GM18951 (cell line): ENCODE measurements around the gene NAT8L.

Experiments
- POLR2A ChIP-seq: IDR thresholded peaks from 4 replicates; pipeline ENCODE4 v1.6.1; 2011; ENCODE audit warnings: mild to moderate bottlenecking; ENCODE audit not compliant: insufficient read length, insufficient read depth; ENCODE audit errors: extremely low read depth
- in situ Hi-C: fragments of 300-500 bp; cut with MboI; formaldehyde crosslinking; loops from one replicate; pipeline ENCODE4 v1.12.0; 2022; ENCODE audit warnings: low sequenced_read_pairs, mixed read lengths, inconsistent platforms; ENCODE audit not compliant: unreplicated experiment

NAT8L gene

GRCh38 chr4:2089222-2089621 lies 30.1 kb downstream of the NAT8L start:
- TF ChIP-seq POLR2A, result no peak
- in situ Hi-C loops, result no loop called here

DNA sequence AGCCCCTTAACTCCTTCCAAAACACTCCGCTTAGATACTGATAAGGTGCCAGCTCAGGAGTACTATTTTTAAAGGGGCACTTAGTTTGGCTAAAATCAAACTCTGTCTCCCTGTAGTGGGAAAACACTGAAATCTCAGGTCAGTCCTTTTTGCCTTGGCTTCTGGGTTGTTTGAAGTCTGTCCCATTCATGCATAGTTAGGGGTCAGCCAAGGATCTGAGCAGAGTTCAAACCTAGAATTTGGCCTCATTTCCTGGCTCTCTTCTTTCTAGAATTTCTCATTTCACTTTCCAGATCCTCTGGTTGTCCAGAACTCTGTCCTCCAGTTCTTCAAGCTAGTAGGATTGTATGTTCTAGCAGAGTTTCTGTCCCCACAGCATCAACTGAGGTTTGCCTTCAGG lies 31.5 kb downstream of the NAT8L start:
- in situ Hi-C loops, result no loop called here
- no peak for TF ChIP-seq POLR2A

- in situ Hi-C loops, result no loop called here
- no peak for TF ChIP-seq POLR2A
Observed at GRCh38 chr4:2091990-2092668, 33.0 kb downstream of the NAT8L start.

DNA sequence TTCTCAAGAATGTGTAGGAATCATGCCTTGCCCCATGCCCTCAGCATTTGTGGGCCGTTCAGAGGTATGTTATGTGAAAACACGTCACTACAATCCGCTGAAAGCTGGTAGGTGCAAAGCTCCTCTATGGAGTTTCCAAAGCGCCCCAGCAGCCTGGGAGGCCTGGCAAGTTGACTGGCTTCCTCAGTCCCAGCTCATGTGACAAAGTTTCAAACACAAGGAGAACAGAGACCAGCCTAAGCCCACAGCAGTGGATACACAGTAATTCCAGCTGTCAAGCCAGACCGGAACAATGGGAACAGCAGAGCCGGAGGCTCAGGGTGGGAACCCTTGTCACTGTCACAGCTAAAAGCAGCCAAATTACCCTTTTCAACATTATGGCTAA lies 33.5 kb downstream of the NAT8L start:
- TF ChIP-seq POLR2A, result no peak
- in situ Hi-C loops, result no loop called here

DNA sequence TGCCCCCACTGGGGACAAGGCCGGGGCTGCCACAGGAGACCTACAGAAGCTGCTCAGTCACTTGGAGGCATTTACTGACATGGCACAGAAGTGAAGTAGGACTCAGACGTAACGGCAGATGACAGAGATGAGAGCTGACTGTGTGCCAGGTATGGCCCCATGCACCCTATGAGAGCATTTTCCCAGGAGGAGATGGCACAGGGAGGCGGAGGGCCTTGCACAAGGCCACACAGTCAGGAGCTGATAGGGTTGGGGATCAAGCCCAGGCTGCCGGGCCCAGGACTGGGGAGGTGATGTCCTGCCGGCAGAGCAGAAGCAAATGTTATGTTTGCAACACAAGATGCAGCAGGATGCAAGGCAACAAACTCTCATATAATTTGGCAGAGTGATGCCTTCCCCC lies 34.1 kb downstream of the NAT8L start:
- no peak for TF ChIP-seq POLR2A
- in situ Hi-C loops, result no loop called here

DNA sequence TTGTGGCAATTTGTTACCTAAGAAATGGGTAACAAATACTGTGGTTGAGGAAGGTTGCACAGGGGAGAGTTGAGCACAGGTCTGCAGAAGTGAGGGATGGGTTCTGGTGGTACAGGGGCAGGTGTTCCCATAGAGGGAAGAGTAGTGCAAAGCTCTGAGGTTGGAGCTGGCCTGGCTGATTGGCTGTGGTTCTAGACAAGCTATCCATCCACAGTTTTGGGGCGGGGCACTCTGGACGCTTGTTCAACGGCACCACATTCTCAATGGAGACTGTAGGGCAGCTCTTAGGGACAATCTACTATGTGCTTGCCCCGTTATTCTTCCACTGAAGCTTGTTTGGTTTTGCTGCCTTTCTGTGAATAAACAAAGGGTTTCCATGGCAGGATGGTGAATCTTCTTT lies 35.4 kb downstream of the NAT8L start:
- in situ Hi-C loops, result no loop called here
- no peak for TF ChIP-seq POLR2A

- in situ Hi-C loops, result no loop called here
- no peak for TF ChIP-seq POLR2A
Observed at GRCh38 chr4:2095236-2096072, 36.3 kb downstream of the NAT8L start.

GRCh38 chr4:2096073-2096609 lies 37.0 kb downstream of the NAT8L start:
- in situ Hi-C loops, result no loop called here
- no peak for TF ChIP-seq POLR2A

DNA sequence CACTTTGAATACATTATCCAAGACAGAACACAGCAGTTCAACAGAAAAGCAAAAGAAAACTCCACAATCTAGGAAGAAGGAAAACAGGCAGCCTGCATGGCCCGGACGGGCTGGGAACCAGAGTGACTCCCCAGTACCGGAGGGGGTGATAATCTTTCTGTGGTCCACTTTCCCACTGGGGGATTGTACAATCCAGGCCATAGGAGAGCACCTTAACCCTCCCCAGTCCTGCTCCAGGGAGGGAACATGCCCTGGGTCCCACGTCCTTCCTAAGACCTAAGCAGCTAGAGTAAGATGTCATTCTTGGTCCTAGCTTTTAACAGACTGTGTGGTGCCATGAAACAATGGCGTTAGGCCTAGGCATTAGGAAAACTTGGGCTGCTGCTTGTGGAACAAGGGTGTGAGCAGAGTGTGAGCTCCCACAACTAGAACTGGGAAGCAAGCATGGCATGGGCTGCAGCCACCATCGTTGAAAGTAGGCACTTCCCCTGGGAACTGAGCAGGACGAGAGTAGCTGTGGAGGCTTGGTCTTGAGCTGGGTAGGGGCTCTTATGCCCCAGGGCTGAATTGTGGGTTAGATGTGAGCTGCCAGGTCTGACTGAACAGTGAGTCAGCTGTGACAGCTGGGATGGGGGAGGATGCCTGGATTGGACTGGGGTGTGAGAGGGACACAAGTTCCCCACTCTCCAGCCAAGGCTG lies 42.4 kb downstream of the NAT8L start:
- TF ChIP-seq POLR2A, result no peak
- in situ Hi-C loops, result no loop called here

DNA sequence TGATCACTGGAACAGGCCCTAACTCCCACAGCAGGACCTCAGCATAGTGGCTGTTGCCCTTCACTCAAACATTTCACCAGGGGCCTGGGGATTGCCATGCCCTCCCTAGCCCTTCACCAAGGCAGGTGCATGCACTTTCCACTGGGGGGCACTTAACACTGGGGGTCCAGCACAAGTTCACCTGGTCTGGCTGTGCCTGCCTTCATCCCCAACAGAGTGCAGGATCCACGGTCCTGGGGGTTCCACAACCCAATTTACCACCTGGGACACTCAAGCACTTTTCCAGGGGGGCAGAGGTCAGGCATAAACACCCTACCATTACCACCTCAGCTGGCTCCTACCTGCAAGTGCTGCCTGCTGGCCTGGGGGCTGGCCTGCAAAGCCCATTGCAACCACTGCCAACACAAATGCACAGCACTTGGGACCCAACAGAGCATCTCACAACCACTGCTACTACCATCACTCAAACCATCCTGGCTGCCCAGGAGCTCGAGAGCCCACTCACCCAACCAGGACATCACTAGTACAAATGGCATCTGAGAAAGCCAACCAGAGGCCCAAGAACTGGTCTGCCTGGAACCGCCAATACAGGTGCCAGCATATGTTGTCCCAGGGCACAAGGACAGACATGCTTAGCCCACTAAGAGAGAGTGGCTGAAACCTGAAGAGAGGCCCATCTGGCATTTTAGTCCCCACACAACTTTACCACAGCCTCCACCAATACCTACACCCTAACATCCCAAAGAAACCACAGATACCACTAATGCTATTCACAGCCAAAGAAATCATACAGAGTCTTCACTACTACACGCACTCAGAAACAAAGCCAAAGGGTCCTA lies 43.1 kb downstream of the NAT8L start:
- TF ChIP-seq POLR2A, result no peak
- in situ Hi-C loops, result no loop called here

GRCh38 chr4:2103127-2103842 lies 44.2 kb downstream of the NAT8L start:
- TF ChIP-seq POLR2A, result no peak
- in situ Hi-C loops, result no loop called here

DNA sequence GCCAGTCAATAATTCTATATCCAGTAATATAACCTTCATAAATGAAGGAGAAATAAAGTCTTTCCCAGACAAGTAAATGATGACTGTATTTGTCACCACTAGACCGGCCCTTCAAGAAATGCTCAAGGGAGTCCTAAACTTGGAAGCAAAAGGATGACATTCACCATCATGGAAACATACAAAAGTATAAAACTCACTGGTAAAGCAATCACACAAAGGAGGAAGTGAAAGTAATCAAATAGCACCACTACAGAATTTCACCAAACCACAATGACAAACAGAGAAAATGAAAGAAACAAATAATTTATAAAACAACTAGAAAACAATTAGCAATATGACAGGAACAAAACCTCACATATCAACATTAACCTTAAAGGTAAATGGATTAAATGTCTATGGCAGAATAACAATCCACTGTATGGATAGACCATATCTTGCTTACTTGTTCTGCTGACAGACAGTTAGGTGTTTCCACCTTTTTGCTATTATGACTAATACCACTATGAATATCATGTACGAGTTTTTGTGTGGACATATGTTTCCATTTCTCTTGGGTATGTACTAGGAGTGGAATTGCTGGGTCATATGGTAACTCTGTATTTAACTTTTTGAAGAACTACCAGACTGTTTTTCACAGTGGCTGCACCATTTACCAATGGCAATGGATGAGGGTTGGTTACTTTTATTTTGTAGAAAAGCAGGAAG lies 44.9 kb downstream of the NAT8L start:
- in situ Hi-C loops, result no loop called here
- no peak for TF ChIP-seq POLR2A
